ENCODE data around the gene MTRR. TPM values are rescaled to one million over a fixed set of nuclear protein-coding genes. Genes with fewer than 3 reads are reported as not detected.

Gene MTRR
- total RNA-seq, 1 experiment from 2014 or later, result 46.9 TPM

Other genes starting within 250 kb of the MTRR start
- gene CFAP90, start 18.0 kb upstream of the MTRR start, total RNA-seq (2021), result 0.21 to 0.64 TPM (median 0.33 TPM) in 3 replicates
- 7.8 to 9.6 TPM (median 8.7 TPM) in 3 replicates for gene FASTKD3, start 117 bp upstream of the MTRR start, total RNA-seq (2021)

Measured in WTC11 (cell line).